Tibial nerve (tissue), 4 donors: ENCODE data around the gene EPSTI1. TPM values are rescaled to one million over a fixed set of nuclear protein-coding genes. Genes with fewer than 3 reads are reported as not detected.

ENCODE experiments used
- DNase-seq, 2 donors: peaks; one replicate each; pipeline ENCODE4 v3.0.0-alpha.2; 2019; ENCODE audit warnings: low spot score in 2 of 2
- H3K27ac ChIP-seq, 4 donors: fragments of 200-600 bp; sonication (generic) in 3 of 4; one replicate each; pipeline ENCODE4 v1.5.1; 2017 to 2019; ENCODE audit warnings: mild to moderate bottlenecking in 1 of 4
- H3K27me3 ChIP-seq, 2 donors: fragments of 200-600 bp; sonication (generic) in 1 of 2; one replicate each; pipeline versions ENCODE4 v1.5.1 to v1.6.0; 2017 to 2019
- H3K36me3 ChIP-seq, 3 donors: fragments of 200-600 bp; sonication (generic); one replicate each; pipeline ENCODE4 v1.5.1; 2018 to 2019
- H3K4me1 ChIP-seq, 4 donors: fragments of 200-600 bp; sonication (generic) in 3 of 4; one replicate each; pipeline ENCODE4 v1.5.1; 2017 to 2019
- H3K4me3 ChIP-seq, 4 donors: fragments of 200-600 bp; sonication (generic) in 3 of 4; one replicate each; pipeline ENCODE4 v1.5.1; 2017 to 2019; ENCODE audit warnings: mild to moderate bottlenecking in 1 of 4, moderate library complexity in 1 of 4
- H3K9me3 ChIP-seq, 4 donors: fragments of 200-600 bp; sonication (generic) in 3 of 4; one replicate each; pipeline ENCODE4 v1.5.1; 2017 to 2019
- EP300 ChIP-seq, 2 donors: sonication (generic); formaldehyde crosslinking; IDR thresholded peaks; one replicate each; pipeline ENCODE4 v1.6.1; 2017; ENCODE audit warnings: antibody characterized with exemption in 2 of 2, mild to moderate bottlenecking in 1 of 2
- POLR2A ChIP-seq, 2 donors: fragments of 450-650 bp; IDR thresholded peaks; one replicate each; pipeline ENCODE4 v1.6.1; 2017; ENCODE audit warnings: antibody characterized with exemption in 2 of 2, mild to moderate bottlenecking in 2 of 2, moderate library complexity in 2 of 2
- WGBS, 2 donors: methylation state at CpG; one replicate each; pipeline ENCODE4 v1.1.5; 2018; 5-methylcytosine and 5-hydroxymethylcytosine counted together
- total RNA-seq, 4 donors: library from RNA; depleted of rRNA; stranded (reverse); fragments of >200 nt; gene quantifications; one replicate each; pipeline ENCODE4 v1.1.0, GENCODE V29; 2016
- TF ChIP-seq, protein P1 (sequence below), 5 experiments: fragments of 200-600 bp in 3 of 5; fragments of 450-650 bp in 2 of 5; sonication (generic) in 3 of 5; IDR thresholded peaks; one replicate each; pipeline ENCODE4 v1.5.1; 2016 to 2019; ENCODE audit warnings: antibody characterized with exemption in 5 of 5, mild to moderate bottlenecking in 3 of 5, moderate library complexity in 2 of 5

Gene EPSTI1
- total RNA-seq, 4 donors from 2014 or later, result 1.4 to 16.8 (median 3.3) TPM

GRCh38 chr13:42883142-42883541, 108.9 kb downstream of the EPSTI1 start:
- no peak overlapping the region for H3K4me3 ChIP-seq
- H3K36me3 ChIP-seq, result no peaks in the 10 kb centered on the region
- no peaks in the 10 kb centered on the region for H3K27me3 ChIP-seq
- 48 to 57% methylated on average over 1 of the region's 1 CpG for WGBS, 2 donors
- H3K4me1 ChIP-seq, result peaks cover 0 to 8% (median 0%) of the 10 kb centered on the region in 4 donors
- no peaks in the 10 kb centered on the region for H3K9me3 ChIP-seq
- H3K27ac ChIP-seq, result no peak overlapping the region
- DNase-seq, result no peak
- TF ChIP-seq EP300 (IDR thresholded peaks at IDR 0.05), result no peak
- TF ChIP-seq, protein P1, sequence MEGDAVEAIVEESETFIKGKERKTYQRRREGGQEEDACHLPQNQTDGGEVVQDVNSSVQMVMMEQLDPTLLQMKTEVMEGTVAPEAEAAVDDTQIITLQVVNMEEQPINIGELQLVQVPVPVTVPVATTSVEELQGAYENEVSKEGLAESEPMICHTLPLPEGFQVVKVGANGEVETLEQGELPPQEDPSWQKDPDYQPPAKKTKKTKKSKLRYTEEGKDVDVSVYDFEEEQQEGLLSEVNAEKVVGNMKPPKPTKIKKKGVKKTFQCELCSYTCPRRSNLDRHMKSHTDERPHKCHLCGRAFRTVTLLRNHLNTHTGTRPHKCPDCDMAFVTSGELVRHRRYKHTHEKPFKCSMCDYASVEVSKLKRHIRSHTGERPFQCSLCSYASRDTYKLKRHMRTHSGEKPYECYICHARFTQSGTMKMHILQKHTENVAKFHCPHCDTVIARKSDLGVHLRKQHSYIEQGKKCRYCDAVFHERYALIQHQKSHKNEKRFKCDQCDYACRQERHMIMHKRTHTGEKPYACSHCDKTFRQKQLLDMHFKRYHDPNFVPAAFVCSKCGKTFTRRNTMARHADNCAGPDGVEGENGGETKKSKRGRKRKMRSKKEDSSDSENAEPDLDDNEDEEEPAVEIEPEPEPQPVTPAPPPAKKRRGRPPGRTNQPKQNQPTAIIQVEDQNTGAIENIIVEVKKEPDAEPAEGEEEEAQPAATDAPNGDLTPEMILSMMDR (IDR thresholded peaks at IDR 0.05), result no peak
- no peak for TF ChIP-seq POLR2A (IDR thresholded peaks at IDR 0.05)

DNA sequence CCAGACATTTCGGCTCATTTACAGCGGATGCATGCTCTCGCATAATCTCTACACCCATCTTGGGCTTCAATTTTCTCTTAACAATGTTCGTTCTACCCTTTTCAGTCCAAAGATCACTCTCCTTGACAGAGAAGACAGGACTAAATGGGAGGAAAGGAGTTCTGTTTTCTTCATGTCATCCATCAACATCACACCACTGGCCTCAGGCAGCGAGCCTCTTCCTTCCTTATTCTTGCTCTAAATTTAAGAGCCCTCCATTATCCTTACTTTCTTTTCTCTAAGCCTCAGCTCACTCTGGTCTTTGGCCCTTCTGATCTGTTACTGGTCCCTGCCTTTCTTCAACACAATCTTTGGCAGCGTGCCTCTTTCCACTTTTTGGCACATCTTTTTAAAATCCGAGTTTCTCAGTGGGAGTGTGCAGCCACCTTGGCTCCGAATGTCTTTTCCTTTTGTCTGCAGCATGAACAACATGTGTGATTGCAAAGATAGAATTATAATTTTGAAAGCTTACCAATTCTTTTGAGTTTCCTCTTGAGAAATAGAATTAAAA, 111.9 kb downstream of the EPSTI1 start:
- DNase-seq, result no peak
- 61 to 62% methylated on average over 8 of the region's 8 CpGs for WGBS, 2 donors
- no peak overlapping the region for H3K27ac ChIP-seq
- H3K9me3 ChIP-seq, result no peaks in the 10 kb centered on the region
- H3K36me3 ChIP-seq, result no peaks in the 10 kb centered on the region
- no peaks in the 10 kb centered on the region for H3K27me3 ChIP-seq
- H3K4me1 ChIP-seq, result peaks cover 0 to 17% (median 0%) of the 10 kb centered on the region in 4 donors
- no peak for TF ChIP-seq EP300 (IDR thresholded peaks at IDR 0.05)
- TF ChIP-seq POLR2A (IDR thresholded peaks at IDR 0.05), result no peak
- TF ChIP-seq, protein P1 (IDR thresholded peaks at IDR 0.05), result no peak
- no peak overlapping the region for H3K4me3 ChIP-seq

GRCh38 chr13:42878721-42879120, 113.3 kb downstream of the EPSTI1 start:
- TF ChIP-seq EP300 (IDR thresholded peaks at IDR 0.05) (no peak), POLR2A (IDR thresholded peaks at IDR 0.05) (no peak)
- TF ChIP-seq, protein P1 (IDR thresholded peaks at IDR 0.05), result no peak
- DNase-seq, result no peak
- WGBS, 2 donors, result 84 to 87% methylated on average over 3 of the region's 3 CpGs
- no peak overlapping the region for H3K27ac ChIP-seq
- H3K4me1 ChIP-seq, result peaks cover 0 to 10% (median 0%) of the 10 kb centered on the region in 4 donors
- H3K4me3 ChIP-seq, result no peak overlapping the region
- no peaks in the 10 kb centered on the region for H3K9me3 ChIP-seq
- H3K27me3 ChIP-seq, result no peaks in the 10 kb centered on the region
- no peaks in the 10 kb centered on the region for H3K36me3 ChIP-seq

- no peak overlapping the region for H3K27ac ChIP-seq
- no peaks in the 10 kb centered on the region for H3K36me3 ChIP-seq
- H3K9me3 ChIP-seq, result no peaks in the 10 kb centered on the region
- no peaks in the 10 kb centered on the region for H3K27me3 ChIP-seq
- DNase-seq, result no peak
- 75 to 80% methylated on average over 6 of the region's 6 CpGs for WGBS, 2 donors
- TF ChIP-seq, protein P1 (IDR thresholded peaks at IDR 0.05), result no peak
- TF ChIP-seq POLR2A (IDR thresholded peaks at IDR 0.05) (no peak), EP300 (IDR thresholded peaks at IDR 0.05) (no peak)
- H3K4me3 ChIP-seq, result no peak overlapping the region
- peaks cover 0 to 9% (median 0%) of the 10 kb centered on the region in 4 donors for H3K4me1 ChIP-seq
Observed at GRCh38 chr13:42876887-42877545, 115.0 kb downstream of the EPSTI1 start.

DNA sequence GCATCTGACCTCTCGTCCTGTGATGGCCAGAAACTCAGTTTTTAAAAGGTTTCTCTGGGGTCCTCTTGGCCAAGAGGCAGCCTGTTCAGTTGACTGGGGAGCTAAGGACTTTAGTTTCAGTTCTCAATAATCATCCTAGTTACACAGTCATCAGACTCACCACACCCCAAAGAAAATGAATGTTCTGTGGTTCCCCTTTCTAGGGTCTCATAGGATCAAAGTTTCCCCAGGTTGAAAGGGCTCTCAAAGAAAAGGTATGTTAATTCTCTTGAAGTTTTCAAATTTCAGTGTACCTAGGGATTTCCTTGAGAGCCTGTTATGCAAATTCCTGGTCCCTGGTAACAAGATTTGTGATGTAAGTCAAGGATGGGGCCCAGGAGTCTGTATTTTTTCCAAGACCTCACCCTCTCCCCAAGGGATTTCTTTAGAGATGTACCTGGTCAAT, 115.7 kb downstream of the EPSTI1 start:
- no peak overlapping the region for H3K4me3 ChIP-seq
- no peak for TF ChIP-seq POLR2A (IDR thresholded peaks at IDR 0.05)
- TF ChIP-seq, protein P1 (IDR thresholded peaks at IDR 0.05), result no peak
- TF ChIP-seq EP300 (IDR thresholded peaks at IDR 0.05), result no peak
- WGBS, 2 donors, result 24 to 52% methylated on average over 1 of the region's 1 CpG
- no peaks in the 10 kb centered on the region for H3K36me3 ChIP-seq
- H3K27me3 ChIP-seq, result no peaks in the 10 kb centered on the region
- no peak for DNase-seq
- no peaks in the 10 kb centered on the region for H3K9me3 ChIP-seq
- H3K27ac ChIP-seq, result no peak overlapping the region
- peaks cover 0 to 9% (median 0%) of the 10 kb centered on the region in 4 donors for H3K4me1 ChIP-seq
